HG03571 (cell line): ENCODE data around the gene CRIM1.
"Not testable (repeated sequence)": the region's sequence is repeated elsewhere in the genome, so short reads cannot be mapped to it uniquely, and the experiment has no call there.

Source experiments
- ATAC-seq: cut with Tn5 transposase; IDR thresholded peaks from one replicate; pipeline ENCODE4 v1.9.1; 2021; ENCODE audit not compliant: unreplicated experiment

The CRIM1 gene

GRCh38 chr2:36355151-36355889, at the start of gene CRIM1:
Gene CRIM1 (plus strand): TSS chr2:36355778. CDS start chr2:36356293, 515 bp downstream.
- ATAC-seq = peak; percentile 43

DNA sequence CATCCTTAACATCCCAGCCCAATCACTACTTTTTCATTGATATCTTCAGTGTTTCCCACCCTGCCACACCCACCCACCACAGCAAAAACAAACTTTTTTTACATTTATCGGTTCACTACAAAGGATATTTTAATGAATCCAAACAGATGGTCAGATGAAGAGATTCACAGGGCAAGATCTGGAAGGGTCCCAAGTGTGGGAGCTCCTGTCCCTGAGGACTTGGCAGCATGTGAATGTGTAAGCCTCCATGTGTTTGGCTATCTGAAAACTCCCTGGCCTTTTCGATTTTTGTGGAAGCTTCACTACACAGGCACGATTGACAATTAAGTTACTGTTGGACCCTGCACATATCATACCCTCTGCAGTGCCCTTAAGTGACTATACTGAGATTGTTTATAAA, 48.1 kb upstream of the CRIM1 start:
- no peak for ATAC-seq

GRCh38 chr2:36310444-36310843, 45.1 kb upstream of the CRIM1 start:
- not testable (repeated sequence) for ATAC-seq

DNA sequence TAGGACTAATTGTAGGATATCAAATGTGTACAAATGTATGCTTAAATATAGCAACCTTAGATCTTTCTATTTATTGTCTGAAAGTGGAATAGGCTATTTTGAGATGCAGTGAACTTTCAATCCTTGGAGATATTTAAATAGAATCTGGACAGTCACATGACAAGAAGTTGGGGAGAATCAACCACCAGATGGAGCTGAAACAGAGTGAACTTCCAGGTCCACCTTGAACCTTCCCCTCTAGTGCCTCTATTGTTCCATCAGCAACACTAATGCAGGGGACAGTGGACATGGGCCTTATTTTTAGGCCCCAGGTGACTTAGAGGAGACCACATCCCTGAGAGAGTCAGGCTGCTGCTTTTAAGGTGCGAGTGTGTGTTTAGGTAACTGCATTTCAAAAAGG, 37.0 kb upstream of the CRIM1 start:
- ATAC-seq = no peak

DNA sequence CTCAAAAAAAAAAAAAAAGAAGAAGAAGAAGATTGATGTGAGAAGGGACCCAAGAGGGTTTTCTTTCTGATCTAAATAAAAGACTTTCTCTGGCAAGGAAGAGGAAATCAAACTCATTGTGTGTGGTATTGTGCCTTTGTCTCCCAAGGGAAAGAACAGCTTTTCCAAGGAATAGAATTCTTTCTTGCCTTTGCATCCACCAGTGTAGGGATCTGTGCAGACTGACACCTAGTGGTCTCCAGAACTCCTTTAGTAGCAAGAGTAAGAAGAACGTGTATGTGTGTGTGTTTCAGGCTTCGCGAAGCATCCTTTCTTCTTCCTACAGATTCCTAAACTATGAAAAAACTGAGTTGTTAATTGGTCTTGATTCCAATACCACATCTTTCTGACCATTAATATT, 33.5 kb upstream of the CRIM1 start:
- ATAC-seq = no peak

- ATAC-seq = no peak
These were observed 29.3 kb upstream of the CRIM1 start for GRCh38 chr2:36326286-36326685.

DNA sequence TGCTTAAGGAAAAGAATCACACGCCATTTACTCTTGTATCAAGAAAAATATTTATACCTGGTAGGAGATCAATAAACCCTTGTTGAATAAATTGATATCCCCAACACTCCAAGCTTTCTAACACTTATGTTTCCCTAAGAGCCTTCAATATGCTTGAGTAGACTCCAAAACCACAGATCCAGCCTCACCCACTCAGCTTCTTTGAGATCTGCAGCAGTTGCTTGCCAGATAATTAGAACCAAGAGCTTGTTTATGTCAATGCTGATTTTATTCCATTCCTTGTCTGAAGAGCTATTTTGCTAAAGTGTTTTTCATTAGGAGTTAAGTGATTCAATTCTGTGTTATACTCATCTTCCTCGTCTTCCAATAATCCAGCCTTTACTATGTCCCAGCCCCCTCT, 26.3 kb upstream of the CRIM1 start:
- no peak for ATAC-seq

GRCh38 chr2:36329746-36330472, 25.7 kb upstream of the CRIM1 start:
- ATAC-seq = no peak

DNA sequence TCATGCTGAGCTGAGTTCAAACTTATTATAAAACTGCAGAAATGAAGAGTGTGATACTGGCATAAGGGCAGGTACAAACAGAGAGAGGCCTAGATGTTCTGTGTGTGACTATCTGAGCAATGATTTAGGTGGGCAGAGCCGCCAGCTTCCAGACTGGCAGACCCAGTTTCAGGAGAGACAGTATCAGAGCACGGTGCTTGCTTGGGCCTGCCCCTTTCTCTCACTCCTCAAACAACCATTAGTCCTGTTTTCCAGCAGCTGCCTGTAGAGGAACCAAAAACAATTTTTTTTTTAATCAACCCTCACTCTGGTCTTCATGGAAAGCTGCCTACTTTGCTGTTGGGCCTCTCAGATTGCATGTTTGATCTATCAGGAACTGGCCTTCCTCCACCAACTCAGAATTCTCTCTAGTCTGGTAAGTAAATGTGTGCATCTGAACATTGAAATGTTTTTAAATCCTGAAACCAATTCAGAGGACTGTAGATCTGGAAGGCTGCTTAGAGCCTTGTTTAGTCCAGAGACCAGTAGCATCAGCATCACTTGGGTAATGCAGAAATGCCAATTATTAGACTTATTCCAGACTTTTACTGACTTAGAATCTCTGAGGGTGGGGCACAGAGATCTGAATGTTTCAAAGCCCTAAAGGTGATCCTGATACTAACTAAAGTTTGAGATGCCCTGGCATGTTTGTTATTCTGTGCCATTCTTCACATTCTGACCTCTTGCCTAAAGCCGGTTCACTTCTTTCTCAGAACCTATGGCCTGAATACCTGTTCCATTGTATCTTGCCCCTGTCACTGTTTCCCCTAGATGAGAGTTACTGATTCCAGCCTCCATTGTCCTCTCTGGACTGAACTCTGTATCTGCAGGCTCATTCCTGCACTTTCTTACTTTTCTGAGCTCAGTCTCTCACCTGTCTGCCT, 24.8 kb upstream of the CRIM1 start:
- ATAC-seq = no peak

DNA sequence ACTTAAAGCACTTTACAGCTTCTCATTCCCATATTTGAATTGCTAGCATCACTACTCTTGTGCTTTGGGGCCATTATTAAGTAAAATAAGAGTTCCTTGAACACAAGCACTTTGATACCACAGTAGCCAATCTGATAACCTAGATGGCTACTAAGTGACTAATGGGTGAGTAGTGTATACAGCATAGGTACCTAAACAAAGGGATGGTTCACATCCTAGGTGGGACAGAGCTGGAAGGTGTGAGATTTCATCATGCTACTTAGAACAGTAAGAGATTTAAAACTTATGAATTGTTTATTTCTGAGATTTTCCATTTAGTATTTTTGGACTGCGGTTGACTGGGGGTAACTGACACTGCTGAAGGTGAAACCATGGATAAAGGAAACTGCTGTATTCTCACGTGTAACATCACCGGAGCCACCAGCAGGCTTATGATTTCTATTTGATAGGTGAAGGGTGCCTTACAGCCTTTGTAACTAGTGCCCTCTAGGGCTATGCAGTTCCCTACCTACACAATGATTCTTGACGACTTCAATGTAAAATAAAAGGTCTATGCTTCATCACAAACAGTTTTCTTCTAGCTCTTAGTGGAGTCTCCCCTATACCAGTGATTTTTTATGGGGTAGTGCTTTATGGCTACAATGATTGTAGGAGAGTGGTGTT, 22.1 kb upstream of the CRIM1 start:
- ATAC-seq = no peak

DNA sequence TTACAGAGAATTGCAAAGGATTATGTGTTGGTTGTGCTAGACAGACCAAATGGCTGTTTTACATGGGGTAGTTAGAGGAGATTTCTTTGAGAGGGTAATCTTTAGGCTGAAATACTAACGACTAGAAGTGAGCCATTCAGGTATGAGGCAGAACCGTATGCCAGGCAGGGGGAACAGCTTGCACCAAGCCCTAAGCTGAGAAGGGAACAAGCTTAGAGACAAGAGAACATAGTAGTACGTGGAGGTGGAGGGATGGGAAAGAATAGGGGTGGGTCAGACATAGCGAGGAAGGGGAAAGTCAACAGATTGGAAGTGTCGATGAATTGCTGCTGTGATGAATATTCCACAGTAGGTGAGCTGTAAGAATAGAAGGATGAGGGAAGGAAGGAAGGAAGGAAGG, 20.0 kb upstream of the CRIM1 start:
- ATAC-seq = no peak

DNA sequence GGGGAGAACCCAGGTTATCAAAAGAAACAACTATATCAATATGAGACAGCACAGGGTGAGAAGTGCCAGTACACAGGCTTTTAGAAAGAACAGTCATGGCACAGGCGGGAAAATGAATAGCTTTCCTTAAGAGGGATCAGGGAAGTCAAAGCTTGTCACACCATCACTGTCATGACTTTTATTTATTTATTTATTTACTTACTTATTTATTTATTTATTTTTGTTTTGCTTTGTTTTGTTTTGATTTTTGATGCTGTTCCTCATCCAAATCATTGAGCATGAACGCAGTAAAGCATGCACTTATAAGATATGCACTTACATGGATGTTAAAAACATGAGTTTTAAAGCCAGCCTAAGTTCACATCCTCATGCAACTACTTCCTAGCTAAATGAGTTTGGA, 19.3 kb upstream of the CRIM1 start:
- ATAC-seq = no peak

DNA sequence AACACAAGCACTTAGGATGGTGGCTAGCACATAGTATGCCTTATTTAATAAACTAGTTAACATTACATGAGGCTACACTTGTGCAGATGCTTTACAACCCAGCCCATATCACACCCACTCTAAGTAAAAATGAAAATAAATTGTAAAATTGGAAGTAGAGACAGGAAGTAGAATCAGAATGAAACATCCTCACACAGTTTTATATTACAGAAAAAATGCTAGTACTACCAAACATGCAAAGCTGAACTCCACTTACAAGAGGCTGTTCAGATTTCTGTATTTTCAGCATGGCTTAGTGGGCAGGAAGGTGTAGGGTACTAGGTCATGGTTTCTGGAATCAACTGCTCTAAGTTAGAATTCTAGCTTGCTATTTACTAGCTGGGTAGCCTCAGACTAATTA, 18.2 kb upstream of the CRIM1 start:
- no peak for ATAC-seq

- ATAC-seq = no peak
These were observed 17.3 kb upstream of the CRIM1 start for GRCh38 chr2:36338124-36338826.

DNA sequence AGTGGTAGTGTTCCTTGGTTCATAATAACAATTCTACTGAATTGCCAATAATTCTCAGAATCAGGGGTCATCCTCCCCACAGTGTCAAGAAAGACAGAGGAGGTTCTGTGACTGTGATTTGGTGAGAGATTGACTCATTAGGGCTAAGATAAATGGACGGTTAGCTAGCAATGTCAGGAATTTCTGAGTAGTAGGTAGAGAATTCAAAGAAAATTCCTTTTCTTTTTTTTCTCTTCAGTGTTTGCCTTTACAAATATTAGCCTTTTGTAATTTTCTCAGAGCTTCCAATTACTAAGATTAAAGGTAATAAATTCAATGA, 16.8 kb upstream of the CRIM1 start:
- no peak for ATAC-seq

DNA sequence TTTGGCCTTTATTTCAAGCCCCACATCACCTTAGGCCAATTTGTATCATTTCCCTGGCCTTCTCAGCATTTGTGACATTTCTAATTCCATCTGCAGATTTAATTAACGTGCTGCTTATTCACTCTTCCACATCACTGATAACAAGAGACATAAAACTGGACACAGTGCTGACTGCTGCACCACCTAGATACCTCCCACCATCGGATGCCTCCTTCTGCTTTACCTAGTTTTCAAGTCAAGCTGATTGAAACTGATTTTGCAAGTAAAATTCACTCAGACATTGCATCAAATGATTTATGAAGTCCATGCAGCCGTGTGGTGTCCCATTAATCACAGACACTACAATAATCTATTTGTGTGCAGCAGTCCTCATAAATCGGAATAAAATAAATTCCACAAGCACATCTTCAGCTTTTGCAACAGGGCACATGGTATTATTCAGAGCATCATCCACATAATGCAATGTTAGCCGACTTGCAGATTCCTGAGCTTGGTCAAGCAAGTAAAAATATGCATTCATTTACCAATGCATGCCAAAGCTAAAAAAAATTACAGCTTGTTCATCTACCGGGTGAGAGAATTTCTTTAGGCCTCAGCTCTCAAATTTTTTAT, 15.9 kb upstream of the CRIM1 start:
- no peak for ATAC-seq

DNA sequence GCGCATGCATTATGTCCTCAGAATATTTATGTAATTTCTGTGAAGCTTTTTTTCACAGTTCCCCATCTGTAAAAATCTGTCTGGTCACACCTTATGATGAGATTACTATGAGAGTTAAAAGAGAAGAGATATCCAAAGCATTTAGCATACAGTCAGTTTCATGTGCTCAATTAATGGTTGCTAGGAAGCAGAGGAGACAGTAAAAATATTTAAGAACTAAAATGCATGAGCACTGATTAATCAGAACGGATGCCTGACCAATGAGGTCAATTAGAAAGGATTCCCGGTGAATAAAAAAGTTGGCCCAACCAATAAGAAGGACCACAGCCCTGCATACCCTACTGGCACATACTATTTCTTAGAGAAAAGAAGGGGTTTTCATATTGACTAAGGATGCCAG, 12.0 kb upstream of the CRIM1 start:
- no peak for ATAC-seq

DNA sequence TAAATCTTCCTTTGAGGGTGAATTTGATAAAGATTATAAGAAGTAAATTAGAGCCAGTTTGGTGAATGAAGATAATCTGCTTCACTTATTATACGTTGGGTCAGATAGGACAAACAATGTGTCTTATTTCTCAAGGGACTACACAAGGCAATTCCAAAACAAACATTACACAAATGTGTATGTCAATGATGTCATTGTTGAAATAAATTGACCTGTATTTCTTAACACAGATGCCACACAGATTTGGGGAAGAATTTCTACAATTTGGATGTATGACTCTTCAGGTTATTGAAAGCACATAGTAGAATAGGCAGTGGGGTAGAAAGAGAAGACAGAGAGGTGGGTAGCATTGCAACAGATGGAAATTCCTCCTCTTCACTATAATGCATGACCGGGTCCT, 6.9 kb upstream of the CRIM1 start:
- ATAC-seq = no peak

GRCh38 chr2:36351291-36351690, 4.3 kb upstream of the CRIM1 start:
- ATAC-seq = no peak

GRCh38 chr2:36351736-36352349, 3.7 kb upstream of the CRIM1 start:
- no peak for ATAC-seq
